GM12878 (cell line): ENCODE results near the gene TNFRSF8. TPM values are rescaled to one million over a fixed set of nuclear protein-coding genes. Genes with fewer than 3 reads are reported as not detected.
A peak's percentile ranks its signal among the peaks of the same experiment; 100 is the strongest.

ENCODE experiments used
- FOXK2 ChIP-seq: fragments of 450-650 bp; IDR thresholded peaks from 2 replicates; pipeline ENCODE4 v1.6.1; 2017; ENCODE audit warnings: mild to moderate bottlenecking, moderate library complexity
- HDGF ChIP-seq: fragments of 450-650 bp; IDR thresholded peaks from 2 replicates; pipeline ENCODE4 v1.6.1; 2016; ENCODE audit warnings: antibody characterized with exemption
- polyA plus RNA-seq, 11 experiments: library from polyadenylated mRNA; depleted of rRNA in 4 of 11; unstranded in 6 of 11; stranded (reverse) in 5 of 11; fragments of >200 nt; fragmentation: Nextera tagmentation in 4 of 11; fragmentation: Illumina TruSeq in 1 of 11; extraction: Ambion mirVana in 4 of 11; extraction: Trizol in 1 of 11; gene quantifications; 1 replicate in 1 of 11; 2 replicates in 10 of 11; pipeline versions ENCODE4 v1.2.1 to v1.2.3, GENCODE V29; 2011 to 2016; ENCODE audit warnings: inconsistent platforms in 2 of 11, missing spikeins in 2 of 11, low read depth in 1 of 11
- total RNA-seq, 4 experiments: library from RNA; depleted of rRNA in 3 of 4; stranded (reverse); fragments of >200 nt in 3 of 4; fragmentation: Illumina TruSeq in 1 of 4; extraction: Trizol in 1 of 4; gene quantifications; 2 replicates each; pipeline versions ENCODE4 v1.2.1 to v1.2.3, GENCODE V29; 2013 to 2021
- TF ChIP-seq, protein P1 (sequence below): IDR thresholded peaks from 2 replicates; pipeline ENCODE4 v1.6.1; 2012; ENCODE audit warnings: low read depth, low read length, improper control_type of control experiment
- TF ChIP-seq, protein P2 (sequence below): IDR thresholded peaks from 2 replicates; pipeline ENCODE4 v1.6.1; 2012; ENCODE audit warnings: mild to moderate bottlenecking, low read depth, low read length
- TF ChIP-seq, protein P3 (sequence below): fragments of 450-650 bp; IDR thresholded peaks from 2 replicates; pipeline ENCODE4 v1.6.1; 2017; ENCODE audit warnings: mild to moderate bottlenecking, low read depth, inconsistent platforms; ENCODE audit not compliant: poor library complexity, severe bottlenecking

The TNFRSF8 gene
- total and polyA plus RNA-seq, 10 of the 15 experiments (the other 5 are each of a cell fraction or from before 2014, with no cell fraction given): 9.8 to 114 (median 58.8) TPM

DNA sequence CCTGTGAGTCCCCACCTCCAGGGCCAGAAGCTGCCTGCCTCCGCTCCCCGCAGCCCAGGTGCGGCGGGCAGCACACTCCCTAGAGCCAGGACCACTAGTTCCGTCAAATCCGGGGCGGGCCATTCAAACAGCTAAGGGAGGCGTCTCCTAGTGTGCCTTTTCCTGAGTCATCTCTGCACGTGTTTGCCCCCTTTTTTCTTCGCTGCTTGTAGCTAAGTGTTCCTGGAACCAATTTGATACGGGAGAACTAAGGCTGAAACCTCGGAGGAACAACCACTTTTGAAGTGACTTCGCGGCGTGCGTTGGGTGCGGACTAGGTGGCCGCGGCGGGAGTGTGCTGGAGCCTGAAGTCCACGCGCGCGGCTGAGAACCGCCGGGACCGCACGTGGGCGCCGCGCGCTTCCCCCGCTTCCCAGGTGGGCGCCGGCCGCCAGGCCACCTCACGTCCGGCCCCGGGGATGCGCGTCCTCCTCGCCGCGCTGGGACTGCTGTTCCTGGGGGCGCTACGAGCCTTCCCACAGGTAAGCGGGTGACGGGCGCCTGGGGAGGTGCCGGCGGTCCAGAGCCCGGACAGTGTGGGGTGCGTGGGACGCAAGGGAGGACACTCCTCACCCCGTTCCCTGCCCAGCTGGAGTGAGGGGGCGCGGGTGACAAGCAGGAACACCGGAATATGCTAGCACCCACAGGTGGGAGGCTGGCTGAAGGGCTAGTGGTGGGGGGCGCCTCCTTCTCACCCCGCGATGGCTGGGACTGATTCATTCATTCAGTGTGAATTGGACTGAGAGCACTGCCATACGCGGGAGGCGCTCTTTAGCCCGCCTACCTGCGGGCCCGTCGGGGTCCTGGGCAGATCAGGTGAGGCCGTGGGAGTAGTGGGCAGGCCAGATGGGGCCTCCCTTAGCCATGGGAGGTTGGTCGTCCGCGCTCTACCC is at the start of gene TNFRSF8 (continued):
- TF ChIP-seq, protein P1, sequence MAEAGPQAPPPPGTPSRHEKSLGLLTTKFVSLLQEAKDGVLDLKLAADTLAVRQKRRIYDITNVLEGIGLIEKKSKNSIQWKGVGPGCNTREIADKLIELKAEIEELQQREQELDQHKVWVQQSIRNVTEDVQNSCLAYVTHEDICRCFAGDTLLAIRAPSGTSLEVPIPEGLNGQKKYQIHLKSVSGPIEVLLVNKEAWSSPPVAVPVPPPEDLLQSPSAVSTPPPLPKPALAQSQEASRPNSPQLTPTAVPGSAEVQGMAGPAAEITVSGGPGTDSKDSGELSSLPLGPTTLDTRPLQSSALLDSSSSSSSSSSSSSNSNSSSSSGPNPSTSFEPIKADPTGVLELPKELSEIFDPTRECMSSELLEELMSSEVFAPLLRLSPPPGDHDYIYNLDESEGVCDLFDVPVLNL: peak; percentile 89
- TF ChIP-seq, protein P2, sequence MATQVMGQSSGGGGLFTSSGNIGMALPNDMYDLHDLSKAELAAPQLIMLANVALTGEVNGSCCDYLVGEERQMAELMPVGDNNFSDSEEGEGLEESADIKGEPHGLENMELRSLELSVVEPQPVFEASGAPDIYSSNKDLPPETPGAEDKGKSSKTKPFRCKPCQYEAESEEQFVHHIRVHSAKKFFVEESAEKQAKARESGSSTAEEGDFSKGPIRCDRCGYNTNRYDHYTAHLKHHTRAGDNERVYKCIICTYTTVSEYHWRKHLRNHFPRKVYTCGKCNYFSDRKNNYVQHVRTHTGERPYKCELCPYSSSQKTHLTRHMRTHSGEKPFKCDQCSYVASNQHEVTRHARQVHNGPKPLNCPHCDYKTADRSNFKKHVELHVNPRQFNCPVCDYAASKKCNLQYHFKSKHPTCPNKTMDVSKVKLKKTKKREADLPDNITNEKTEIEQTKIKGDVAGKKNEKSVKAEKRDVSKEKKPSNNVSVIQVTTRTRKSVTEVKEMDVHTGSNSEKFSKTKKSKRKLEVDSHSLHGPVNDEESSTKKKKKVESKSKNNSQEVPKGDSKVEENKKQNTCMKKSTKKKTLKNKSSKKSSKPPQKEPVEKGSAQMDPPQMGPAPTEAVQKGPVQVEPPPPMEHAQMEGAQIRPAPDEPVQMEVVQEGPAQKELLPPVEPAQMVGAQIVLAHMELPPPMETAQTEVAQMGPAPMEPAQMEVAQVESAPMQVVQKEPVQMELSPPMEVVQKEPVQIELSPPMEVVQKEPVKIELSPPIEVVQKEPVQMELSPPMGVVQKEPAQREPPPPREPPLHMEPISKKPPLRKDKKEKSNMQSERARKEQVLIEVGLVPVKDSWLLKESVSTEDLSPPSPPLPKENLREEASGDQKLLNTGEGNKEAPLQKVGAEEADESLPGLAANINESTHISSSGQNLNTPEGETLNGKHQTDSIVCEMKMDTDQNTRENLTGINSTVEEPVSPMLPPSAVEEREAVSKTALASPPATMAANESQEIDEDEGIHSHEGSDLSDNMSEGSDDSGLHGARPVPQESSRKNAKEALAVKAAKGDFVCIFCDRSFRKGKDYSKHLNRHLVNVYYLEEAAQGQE: peak; percentile 24; the same call in 1 of the 2 replicates
- no peak for TF ChIP-seq HDGF
- no peak for TF ChIP-seq FOXK2
- TF ChIP-seq, protein P3, sequence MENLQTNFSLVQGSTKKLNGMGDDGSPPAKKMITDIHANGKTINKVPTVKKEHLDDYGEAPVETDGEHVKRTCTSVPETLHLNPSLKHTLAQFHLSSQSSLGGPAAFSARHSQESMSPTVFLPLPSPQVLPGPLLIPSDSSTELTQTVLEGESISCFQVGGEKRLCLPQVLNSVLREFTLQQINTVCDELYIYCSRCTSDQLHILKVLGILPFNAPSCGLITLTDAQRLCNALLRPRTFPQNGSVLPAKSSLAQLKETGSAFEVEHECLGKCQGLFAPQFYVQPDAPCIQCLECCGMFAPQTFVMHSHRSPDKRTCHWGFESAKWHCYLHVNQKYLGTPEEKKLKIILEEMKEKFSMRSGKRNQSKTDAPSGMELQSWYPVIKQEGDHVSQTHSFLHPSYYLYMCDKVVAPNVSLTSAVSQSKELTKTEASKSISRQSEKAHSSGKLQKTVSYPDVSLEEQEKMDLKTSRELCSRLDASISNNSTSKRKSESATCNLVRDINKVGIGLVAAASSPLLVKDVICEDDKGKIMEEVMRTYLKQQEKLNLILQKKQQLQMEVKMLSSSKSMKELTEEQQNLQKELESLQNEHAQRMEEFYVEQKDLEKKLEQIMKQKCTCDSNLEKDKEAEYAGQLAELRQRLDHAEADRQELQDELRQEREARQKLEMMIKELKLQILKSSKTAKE: no peak
